ENCODE data around the gene NLRP1.

The NLRP1 gene

GRCh38 chr17:5584383-5585286 is at the start of gene NLRP1:
Gene NLRP1, minus strand, starts transcription at chr17:5584509. Its CDS starts 552 bp downstream, at chr17:5583957.
- peak in 36 of 51 donors; percentile 9 to 65 (median 36) for DNase-seq

GRCh38 chr17:5631958-5632590 is 47.8 kb upstream of the NLRP1 start:
- DNase-seq = no peak

- DNase-seq = no peak
Measured at GRCh38 chr17:5630434-5630833, 46.1 kb upstream of the NLRP1 start.

- peak in 5 of 51 donors; percentile 5 to 53 (median 6) for DNase-seq
Measured at GRCh38 chr17:5629128-5629527, 44.8 kb upstream of the NLRP1 start.

GRCh38 chr17:5628262-5628661 is 44.0 kb upstream of the NLRP1 start:
- DNase-seq = no peak

GRCh38 chr17:5624211-5624610 is 39.9 kb upstream of the NLRP1 start:
- DNase-seq = no peak

- no peak for DNase-seq
Measured at GRCh38 chr17:5621729-5622128, 37.4 kb upstream of the NLRP1 start.

- DNase-seq = no peak
Measured at GRCh38 chr17:5621026-5621425, 36.7 kb upstream of the NLRP1 start.

- no peak for DNase-seq
Measured at GRCh38 chr17:5619088-5619740, 34.9 kb upstream of the NLRP1 start.

GRCh38 chr17:5618476-5618875 is 34.2 kb upstream of the NLRP1 start:
- no peak for DNase-seq

GRCh38 chr17:5615476-5615875 is 31.2 kb upstream of the NLRP1 start:
- peak in 1 of 51 donors; percentile 6 for DNase-seq

GRCh38 chr17:5610956-5611355 is 26.6 kb upstream of the NLRP1 start:
- DNase-seq = no peak

GRCh38 chr17:5608399-5609112 is 24.2 kb upstream of the NLRP1 start:
- no peak for DNase-seq

- DNase-seq = no peak
Measured at GRCh38 chr17:5607946-5608345, 23.6 kb upstream of the NLRP1 start.

- DNase-seq = no peak
Measured at GRCh38 chr17:5605452-5605851, 21.1 kb upstream of the NLRP1 start.

GRCh38 chr17:5600041-5600440 is 15.7 kb upstream of the NLRP1 start:
- no peak for DNase-seq

GRCh38 chr17:5598457-5598856 is 14.1 kb upstream of the NLRP1 start:
- no peak for DNase-seq

- no peak for DNase-seq
Measured at GRCh38 chr17:5596421-5596820, 12.1 kb upstream of the NLRP1 start.

GRCh38 chr17:5595831-5596230 is 11.5 kb upstream of the NLRP1 start:
- no peak for DNase-seq

GRCh38 chr17:5592382-5592781 is 8.1 kb upstream of the NLRP1 start:
- DNase-seq = peak in 4 of 51 donors; percentile 9 to 44 (median 22)

- DNase-seq = no peak
Measured at GRCh38 chr17:5591966-5592365, 7.7 kb upstream of the NLRP1 start.

GRCh38 chr17:5588584-5588983 is 4.3 kb upstream of the NLRP1 start:
- no peak for DNase-seq

Measured in hypothalamus (tissue), 51 donors.